Activated naive CD4-positive, alpha-beta T cell treated with anti-CD3 and anti-CD28 coated beads, Interleukin-2, amount 50 U/mL, for 16 hours (primary cell): ENCODE results near the gene TUBB8B.
"Not testable (repeated sequence)": the region's sequence is repeated elsewhere in the genome, so short reads cannot be mapped to it uniquely, and the experiment has no call there.

ENCODE experiments used
- DNase-seq: peaks from one replicate; pipeline ENCODE4 v3.0.0-alpha.2; 2020

The TUBB8B gene

GRCh38 chr18:49176-49665 lies at the start of gene TUBB8B:
Gene TUBB8B (minus strand): TSS chr18:49615. CDS start chr18:49557, 58 bp downstream.
- not testable (repeated sequence) for DNase-seq

- DNase-seq = not testable (repeated sequence)
Measured at GRCh38 chr18:97252-97914, 48.0 kb upstream of the TUBB8B start.

GRCh38 chr18:96767-97131 lies 47.3 kb upstream of the TUBB8B start:
- not testable (repeated sequence) for DNase-seq

- not testable (repeated sequence) for DNase-seq
Measured at GRCh38 chr18:96101-96766, 46.8 kb upstream of the TUBB8B start.

- DNase-seq = not testable (repeated sequence)
Measured at GRCh38 chr18:95580-95979, 46.2 kb upstream of the TUBB8B start.

GRCh38 chr18:93897-94408 lies 44.5 kb upstream of the TUBB8B start:
- DNase-seq = not testable (repeated sequence)

GRCh38 chr18:91561-91960 lies 42.1 kb upstream of the TUBB8B start:
- not testable (repeated sequence) for DNase-seq

GRCh38 chr18:90396-91193 lies 41.2 kb upstream of the TUBB8B start:
- DNase-seq = not testable (repeated sequence)

- DNase-seq = not testable (repeated sequence)
Measured at GRCh38 chr18:89124-89523, 39.7 kb upstream of the TUBB8B start.

- DNase-seq = not testable (repeated sequence)
Measured at GRCh38 chr18:84801-85200, 35.4 kb upstream of the TUBB8B start.

GRCh38 chr18:82626-83209 lies 33.3 kb upstream of the TUBB8B start:
- DNase-seq = not testable (repeated sequence)

- not testable (repeated sequence) for DNase-seq
Measured at GRCh38 chr18:80881-81280, 31.5 kb upstream of the TUBB8B start.

- not testable (repeated sequence) for DNase-seq
Measured at GRCh38 chr18:80202-80601, 30.8 kb upstream of the TUBB8B start.

GRCh38 chr18:75525-76160 lies 26.2 kb upstream of the TUBB8B start:
- DNase-seq = not testable (repeated sequence)

GRCh38 chr18:73181-73777 lies 23.9 kb upstream of the TUBB8B start:
- not testable (repeated sequence) for DNase-seq

GRCh38 chr18:67701-68100 lies 18.3 kb upstream of the TUBB8B start:
- DNase-seq = not testable (repeated sequence)

- not testable (repeated sequence) for DNase-seq
Measured at GRCh38 chr18:64279-64678, 14.9 kb upstream of the TUBB8B start.

GRCh38 chr18:63656-64055 lies 14.2 kb upstream of the TUBB8B start:
- DNase-seq = not testable (repeated sequence)

- not testable (repeated sequence) for DNase-seq
Measured at GRCh38 chr18:54388-54787, 5.0 kb upstream of the TUBB8B start.

GRCh38 chr18:48696-49095 lies 719 bp downstream of the TUBB8B start:
- DNase-seq = not testable (repeated sequence)

GRCh38 chr18:13177-13576 lies 36.2 kb downstream of the TUBB8B start:
- DNase-seq = not testable (repeated sequence)

GRCh38 chr18:12773-13172 lies 36.6 kb downstream of the TUBB8B start:
- not testable (repeated sequence) for DNase-seq
